HepG2 (cell line): ENCODE data around the gene ARHGDIA. TPM values are rescaled to one million over a fixed set of nuclear protein-coding genes. Genes with fewer than 3 reads are reported as not detected.
A peak's percentile ranks its signal among the peaks of the same experiment; 100 is the strongest.

ENCODE experiments used
- ATF7-NPFF ChIP-seq: sonication (generic); formaldehyde crosslinking; IDR thresholded peaks from 2 replicates; pipeline ENCODE4 v1.8.1; 2023; ENCODE audit warnings: mild to moderate bottlenecking, low read depth, missing genetic modification reagents, moderate library complexity
- MBNL3 ChIP-seq: fragments of 250-450 bp; sonication (Bioruptor Pico); conservative IDR thresholded peaks from 2 replicates; pipeline ENCODE4 v1.8.0; 2022; ENCODE audit warnings: mild to moderate bottlenecking, inconsistent platforms
- MTERF4 ChIP-seq: sonication (generic); formaldehyde crosslinking; IDR thresholded peaks from 2 replicates; pipeline ENCODE4 v1.8.0; 2023; ENCODE audit warnings: mild to moderate bottlenecking, missing genetic modification reagents
- MXD3 ChIP-seq: IDR thresholded peaks from 2 replicates; pipeline ENCODE4 v1.6.1; 2016; ENCODE audit warnings: mild to moderate bottlenecking, missing biosample characterization, missing genetic modification reagents
- NFAT5 ChIP-seq: sonication (generic); formaldehyde crosslinking; IDR thresholded peaks from 2 replicates; pipeline ENCODE4 v1.4.0; 2020; ENCODE audit warnings: missing genetic modification reagents
- PCBP1 ChIP-seq: fragments of 200-400 bp; formaldehyde crosslinking; IDR thresholded peaks from 2 replicates; pipeline ENCODE4 v1.6.1; 2017; ENCODE audit warnings: mild to moderate bottlenecking, low read depth, low read length, borderline replicate concordance
- RFX5 ChIP-seq: IDR thresholded peaks from 2 replicates; pipeline ENCODE4 v1.6.1; 2011; ENCODE audit warnings: low read depth, low read length, improper control_type of control experiment
- RXRA ChIP-seq: sonication (generic); formaldehyde crosslinking; IDR thresholded peaks from 2 replicates; pipeline ENCODE4 v1.5.1; 2020; ENCODE audit warnings: missing genetic modification reagents
- SIN3B ChIP-seq: fragments of 150-350 bp; IDR thresholded peaks from 2 replicates; pipeline ENCODE4 v1.6.1; 2014; ENCODE audit warnings: low read length
- THRA ChIP-seq: sonication (generic); formaldehyde crosslinking; IDR thresholded peaks from 2 replicates; pipeline ENCODE4 v1.4.0; 2020; ENCODE audit warnings: missing genetic modification reagents, borderline replicate concordance
- YY1 ChIP-seq: IDR thresholded peaks from 2 replicates; pipeline ENCODE4 v1.6.1; 2011; ENCODE audit warnings: low read length, low read depth, moderate library complexity, mild to moderate bottlenecking; ENCODE audit not compliant: insufficient read depth, insufficient replicate concordance
- ZBTB2 ChIP-seq: sonication (generic); formaldehyde crosslinking; IDR thresholded peaks from 2 replicates; pipeline ENCODE4 v1.8.0; 2022; ENCODE audit warnings: low read depth, missing genetic modification reagents
- ZNF101 ChIP-seq: sonication (generic); formaldehyde crosslinking; IDR thresholded peaks from 2 replicates; pipeline ENCODE4 v1.4.0; 2020; ENCODE audit warnings: mild to moderate bottlenecking, low read depth, missing genetic modification reagents, borderline replicate concordance
- ZNF383 ChIP-seq: sonication (generic); formaldehyde crosslinking; IDR thresholded peaks from 2 replicates; pipeline ENCODE4 v1.4.0; 2020; ENCODE audit warnings: missing genetic modification reagents, mild to moderate bottlenecking, borderline replicate concordance
- ZNF460 ChIP-seq: sonication (generic); formaldehyde crosslinking; IDR thresholded peaks from 2 replicates; pipeline ENCODE4 v1.5.1; 2020; ENCODE audit warnings: missing genetic modification reagents, mild to moderate bottlenecking, borderline replicate concordance
- ZNF546 ChIP-seq: sonication (generic); formaldehyde crosslinking; conservative IDR thresholded peaks from 2 replicates; pipeline ENCODE4 v1.8.1; 2023; ENCODE audit warnings: mild to moderate bottlenecking, missing genetic modification reagents
- ZNF562 ChIP-seq: sonication (generic); formaldehyde crosslinking; IDR thresholded peaks from 2 replicates; pipeline ENCODE4 v1.8.0; 2022; ENCODE audit warnings: missing genetic modification reagents, borderline replicate concordance
- ZNF644 ChIP-seq: IDR thresholded peaks from 2 replicates; pipeline ENCODE4 v1.6.1; 2016; ENCODE audit warnings: low read depth
- ZSCAN20 ChIP-seq: sonication (generic); formaldehyde crosslinking; IDR thresholded peaks from 2 replicates; pipeline ENCODE4 v1.4.0; 2020; ENCODE audit warnings: missing genetic modification reagents, mild to moderate bottlenecking, borderline replicate concordance
- polyA plus RNA-seq, 8 experiments: library from polyadenylated mRNA; depleted of rRNA in 3 of 8; stranded (reverse) in 7 of 8; unstranded in 1 of 8; fragments of >200 nt; fragmentation: Illumina TruSeq in 4 of 8; extraction: Trizol in 4 of 8; gene quantifications; 2 replicates each; pipeline versions ENCODE4 v1.2.1 to v1.2.3, GENCODE V29; 2011 to 2016; ENCODE audit warnings: low read depth in 4 of 8, missing spikeins in 1 of 8, mixed read lengths in 1 of 8; ENCODE audit not compliant: insufficient read depth in 1 of 8
- total RNA-seq, 5 experiments: library from RNA; depleted of rRNA; stranded (reverse); fragments of >200 nt; fragmentation: Illumina TruSeq; extraction: Trizol; gene quantifications; 2 replicates each; pipeline ENCODE4 v1.2.3, GENCODE V29; 2016; ENCODE audit warnings: low read depth in 1 of 5

The ARHGDIA gene
- total and polyA plus RNA-seq, 2 of the 13 experiments (the other 11 are each of a cell fraction or from before 2014, with no cell fraction given): 40.0 to 64.0 TPM

- TF ChIP-seq THRA: peak; percentile 92
- no peak for TF ChIP-seq ZNF562 (CRISPR knock-in tag)
- TF ChIP-seq MXD3 (CRISPR knock-in tag): peak; percentile 83
- peak; percentile 79 for TF ChIP-seq ZSCAN20 (CRISPR knock-in tag)
- TF ChIP-seq ZNF546 (CRISPR knock-in tag): no peak; the same call in 1 of the 2 replicates
- no peak; the same call in 1 of the 2 replicates for TF ChIP-seq NFAT5
- peak; percentile 19; the same call in 1 of the 2 replicates for TF ChIP-seq MTERF4
- no peak for TF ChIP-seq MBNL3 (CRISPR knock-in tag)
- no peak for TF ChIP-seq SIN3B
- peak; percentile 97 for TF ChIP-seq RXRA (CRISPR knock-in tag)
- TF ChIP-seq RFX5: peak; percentile 34; the same call in 1 of the 2 replicates
- TF ChIP-seq ZNF101 (CRISPR knock-in tag): no peak
- TF ChIP-seq ATF7-NPFF (CRISPR knock-in tag): no peak
- TF ChIP-seq ZBTB2 (CRISPR knock-in tag): peak; percentile 60; the same call in 1 of the 2 replicates
- TF ChIP-seq ZNF460 (CRISPR knock-in tag): no peak
- peak; percentile 46; the same call in 1 of the 2 replicates for TF ChIP-seq ZNF644 (CRISPR knock-in tag)
- peak; percentile 75 for TF ChIP-seq YY1
- TF ChIP-seq PCBP1: 0 out of 2 replicates have a peak, but pooled peaks have one; percentile 50
- peak; percentile 40 for TF ChIP-seq ZNF383 (CRISPR knock-in tag)
Measured at GRCh38 chr17:81909966-81910839, 39.1 kb upstream of the ARHGDIA start (continued).
